Measurements from ENCODE around the gene EIF3D.
"Not testable (repeated sequence)": the region's sequence is repeated elsewhere in the genome, so short reads cannot be mapped to it uniquely, and the experiment has no call there.

Gene EIF3D

DNA sequence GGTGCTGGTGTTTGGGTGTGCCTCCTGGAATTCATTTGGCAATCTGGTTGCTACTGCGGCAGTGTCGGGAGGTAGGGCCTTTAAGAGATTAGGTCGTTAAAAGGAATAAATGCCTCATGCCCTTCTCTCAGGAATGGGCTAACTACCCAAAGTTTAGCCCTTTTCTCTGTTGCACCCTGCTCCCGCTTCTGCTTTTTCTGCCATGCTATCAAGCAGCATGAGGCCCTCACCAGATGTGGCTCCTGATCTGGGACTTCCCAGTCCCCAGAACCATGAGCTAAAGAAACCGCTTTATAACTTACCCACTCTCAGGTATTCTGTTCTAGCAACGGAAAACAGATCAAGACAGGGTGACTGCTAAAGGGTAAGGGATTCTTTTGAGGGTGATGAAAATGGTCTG lies 6.3 kb downstream of the EIF3D start:
- no peak for DNase-seq (ENCODE audit: low read depth in 2 of 2)
- H3K4me3 ChIP-seq (replicated peaks in 1 of 2; ENCODE audit: low read depth in 2 of 2, low read length in 2 of 2) = no peak overlapping the region
- TF ChIP-seq, protein P1, sequence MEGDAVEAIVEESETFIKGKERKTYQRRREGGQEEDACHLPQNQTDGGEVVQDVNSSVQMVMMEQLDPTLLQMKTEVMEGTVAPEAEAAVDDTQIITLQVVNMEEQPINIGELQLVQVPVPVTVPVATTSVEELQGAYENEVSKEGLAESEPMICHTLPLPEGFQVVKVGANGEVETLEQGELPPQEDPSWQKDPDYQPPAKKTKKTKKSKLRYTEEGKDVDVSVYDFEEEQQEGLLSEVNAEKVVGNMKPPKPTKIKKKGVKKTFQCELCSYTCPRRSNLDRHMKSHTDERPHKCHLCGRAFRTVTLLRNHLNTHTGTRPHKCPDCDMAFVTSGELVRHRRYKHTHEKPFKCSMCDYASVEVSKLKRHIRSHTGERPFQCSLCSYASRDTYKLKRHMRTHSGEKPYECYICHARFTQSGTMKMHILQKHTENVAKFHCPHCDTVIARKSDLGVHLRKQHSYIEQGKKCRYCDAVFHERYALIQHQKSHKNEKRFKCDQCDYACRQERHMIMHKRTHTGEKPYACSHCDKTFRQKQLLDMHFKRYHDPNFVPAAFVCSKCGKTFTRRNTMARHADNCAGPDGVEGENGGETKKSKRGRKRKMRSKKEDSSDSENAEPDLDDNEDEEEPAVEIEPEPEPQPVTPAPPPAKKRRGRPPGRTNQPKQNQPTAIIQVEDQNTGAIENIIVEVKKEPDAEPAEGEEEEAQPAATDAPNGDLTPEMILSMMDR (IDR thresholded peaks at IDR 0.05; ENCODE audit: low read depth, low read length) = no peak

DNA sequence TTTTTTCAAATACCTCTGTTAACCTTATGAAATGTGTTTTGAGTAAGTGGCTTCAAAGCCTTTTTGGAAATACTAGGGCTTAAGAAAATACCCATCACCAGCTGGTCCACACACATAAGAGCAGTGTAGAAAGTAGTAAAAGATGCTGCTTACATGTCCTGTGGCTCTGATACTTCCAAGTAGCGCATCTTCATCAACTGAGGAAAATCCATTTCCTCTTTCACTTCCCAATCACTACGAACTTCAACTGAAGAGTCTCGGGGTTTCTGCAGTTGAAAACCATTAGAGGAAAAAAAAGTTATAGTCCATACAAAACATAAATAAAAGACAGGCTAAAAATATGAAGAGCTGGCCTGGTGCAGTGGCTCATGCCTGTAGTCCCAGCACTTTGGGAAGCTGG lies 8.5 kb downstream of the EIF3D start:
- DNase-seq (ENCODE audit: low read depth in 2 of 2) = no peak
- H3K4me3 ChIP-seq (replicated peaks in 1 of 2; ENCODE audit: low read depth in 2 of 2, low read length in 2 of 2) = no peak overlapping the region
- TF ChIP-seq, protein P1 (IDR thresholded peaks at IDR 0.05; ENCODE audit: low read depth, low read length) = no peak

DNA sequence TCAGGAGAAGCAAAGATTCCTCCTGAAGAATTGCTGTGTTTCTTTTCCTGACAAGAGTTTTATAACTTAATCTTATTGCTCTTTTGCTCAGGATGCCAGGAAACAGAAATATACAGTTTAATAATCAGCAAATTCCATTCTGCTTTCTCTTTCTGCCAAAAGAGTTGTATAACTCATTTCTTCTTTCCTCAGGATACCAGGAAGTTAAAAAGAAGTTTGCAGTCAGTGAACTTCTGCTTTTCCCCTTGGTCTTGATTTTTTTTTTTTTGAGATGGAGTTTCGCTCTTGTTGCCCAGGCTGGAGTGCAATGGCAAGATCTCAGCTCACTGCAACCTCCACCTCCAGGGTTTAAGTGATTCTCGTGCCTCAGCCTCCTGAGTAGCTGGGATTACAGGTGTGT lies 9.1 kb downstream of the EIF3D start:
- H3K4me3 ChIP-seq (replicated peaks in 1 of 2; ENCODE audit: low read depth in 2 of 2, low read length in 2 of 2); DNase-seq (ENCODE audit: low read depth in 2 of 2): not testable (repeated sequence)

DNA sequence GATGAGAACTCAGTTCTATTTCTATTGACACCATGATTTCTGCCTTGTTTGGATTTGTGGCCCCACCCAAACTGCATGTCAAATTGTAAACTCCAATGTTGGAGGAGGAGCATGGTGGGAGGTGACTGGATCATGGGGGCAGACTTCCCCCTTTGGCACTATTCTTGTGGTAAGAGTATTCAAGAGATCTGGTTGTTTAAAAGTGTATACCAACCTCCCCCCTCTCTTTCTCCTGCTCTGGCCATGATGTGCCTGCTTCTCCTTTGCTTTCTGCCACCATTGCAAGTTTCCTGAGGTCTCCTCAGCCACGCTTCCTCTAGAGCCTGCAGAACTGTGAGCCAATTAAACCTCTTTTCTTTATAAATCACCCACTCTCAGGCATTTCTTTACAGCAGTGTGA lies 14.2 kb downstream of the EIF3D start:
- no peak for DNase-seq (ENCODE audit: low read depth in 2 of 2)
- H3K4me3 ChIP-seq (replicated peaks in 1 of 2; ENCODE audit: low read depth in 2 of 2, low read length in 2 of 2) = no peak overlapping the region
- TF ChIP-seq, protein P1 (IDR thresholded peaks at IDR 0.05; ENCODE audit: low read depth, low read length) = no peak

DNA sequence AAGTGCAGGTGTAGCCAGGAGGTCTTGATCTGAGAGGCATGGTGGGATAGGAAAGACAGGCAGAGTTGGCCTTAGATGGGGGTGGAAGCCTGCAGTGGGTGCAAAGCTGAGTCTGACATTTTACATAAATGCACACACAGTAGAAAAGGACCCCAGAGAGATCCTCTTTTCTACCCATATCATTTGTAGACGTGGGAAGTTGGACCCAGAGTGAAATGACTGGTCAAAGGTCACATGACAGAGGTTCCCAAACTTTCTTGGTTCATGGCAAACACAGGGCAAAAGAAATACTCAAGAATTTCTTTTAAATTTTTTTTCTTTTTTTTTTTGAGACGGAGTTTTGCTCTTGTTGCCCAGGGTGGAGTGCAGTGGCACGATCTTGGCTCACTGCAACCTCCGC lies 16.0 kb downstream of the EIF3D start:
- TF ChIP-seq, protein P1 (IDR thresholded peaks at IDR 0.05; ENCODE audit: low read depth, low read length) = no peak
- H3K4me3 ChIP-seq (replicated peaks in 1 of 2; ENCODE audit: low read depth in 2 of 2, low read length in 2 of 2) = no peak overlapping the region
- no peak for DNase-seq (ENCODE audit: low read depth in 2 of 2)

DNA sequence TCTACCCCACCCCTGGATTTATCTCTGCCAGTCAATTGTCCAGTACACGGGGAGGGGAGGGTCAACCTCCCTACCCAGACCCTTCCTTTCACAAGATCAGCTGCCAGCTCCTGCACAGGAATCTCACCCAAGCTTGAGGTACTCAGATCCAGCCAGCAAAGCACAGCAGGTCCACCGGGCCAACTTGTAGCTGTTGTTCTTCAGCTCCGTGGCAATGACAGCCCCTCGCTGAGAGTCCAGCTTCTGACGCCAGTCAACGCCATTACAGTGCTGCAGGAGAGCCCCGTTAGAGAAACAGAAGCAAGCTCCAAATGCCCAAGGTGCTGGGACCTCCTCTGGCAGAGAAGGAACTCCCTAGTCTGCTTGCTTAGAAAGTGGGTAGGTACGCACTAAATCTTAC lies 16.6 kb downstream of the EIF3D start:
- H3K4me3 ChIP-seq (replicated peaks in 1 of 2; ENCODE audit: low read depth in 2 of 2, low read length in 2 of 2) = no peak overlapping the region
- no peak for DNase-seq (ENCODE audit: low read depth in 2 of 2)
- TF ChIP-seq, protein P1 (IDR thresholded peaks at IDR 0.05; ENCODE audit: low read depth, low read length) = no peak

DNA sequence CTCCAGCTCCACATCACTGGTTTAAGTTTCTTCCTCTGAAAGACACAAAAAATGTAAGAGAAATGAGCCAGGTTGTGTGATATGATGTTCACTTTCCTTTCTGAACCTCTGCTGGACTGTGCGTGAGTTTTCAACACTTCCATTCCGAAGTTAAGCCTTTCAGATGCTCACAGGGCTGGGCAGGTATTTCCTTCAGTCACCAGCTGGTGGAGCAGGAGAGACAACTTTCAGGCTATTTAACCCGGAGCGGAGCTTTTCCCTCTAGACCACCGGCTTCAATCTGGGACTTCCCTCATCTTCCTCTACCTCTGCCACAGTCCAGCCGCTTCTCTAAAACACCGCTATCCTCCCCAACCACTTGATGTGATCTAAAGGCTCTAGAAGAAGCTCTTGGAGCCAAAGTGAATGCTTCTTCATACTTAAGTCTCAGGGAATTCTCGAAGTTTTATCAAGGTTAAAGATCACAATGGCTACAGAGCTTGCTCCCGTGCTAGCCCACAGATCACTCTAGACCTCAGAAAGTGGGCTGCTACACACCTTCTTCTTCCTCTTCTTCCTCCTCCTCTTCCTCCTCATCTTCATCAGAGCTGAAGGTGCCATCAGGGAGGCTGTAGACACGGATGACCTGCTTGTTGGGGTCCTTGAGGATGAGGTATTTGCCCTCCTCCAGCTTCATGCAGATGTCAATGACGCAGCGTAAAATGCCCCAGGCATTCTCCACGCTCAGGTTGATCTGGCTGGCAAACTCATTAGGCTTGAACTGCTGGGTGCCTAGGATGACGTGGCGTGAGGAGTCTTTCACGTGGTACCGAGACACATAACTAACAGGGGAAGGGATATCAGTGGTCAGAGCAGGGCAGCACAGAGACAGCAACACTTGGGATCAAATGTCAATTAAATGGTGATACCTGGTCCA lies 17.7 kb downstream of the EIF3D start:
- peak; percentile 67 for DNase-seq (ENCODE audit: low read depth in 2 of 2)
- TF ChIP-seq, protein P1 (IDR thresholded peaks at IDR 0.05; ENCODE audit: low read depth, low read length) = peak; percentile 71
- no peak overlapping the region for H3K4me3 ChIP-seq (replicated peaks in 1 of 2; ENCODE audit: low read depth in 2 of 2, low read length in 2 of 2)

Measured in cardiac fibroblast (primary cell).